ENCODE results near the gene LY86.

Gene LY86

GRCh38 chr6:6623553-6623952, 35.0 kb downstream of the LY86 start:
- no peak for DNase-seq (ENCODE audit: low spot score)

- DNase-seq (ENCODE audit: low spot score): no peak
Measured at GRCh38 chr6:6624269-6624990, 35.9 kb downstream of the LY86 start.

GRCh38 chr6:6626187-6626586, 37.7 kb downstream of the LY86 start:
- no peak for DNase-seq (ENCODE audit: low spot score)

- DNase-seq (ENCODE audit: low spot score): no peak
Measured at GRCh38 chr6:6629402-6629801, 40.9 kb downstream of the LY86 start.

GRCh38 chr6:6631053-6631452, 42.5 kb downstream of the LY86 start:
- DNase-seq (ENCODE audit: low spot score): no peak

- no peak for DNase-seq (ENCODE audit: low spot score)
Measured at GRCh38 chr6:6631534-6632276, 43.2 kb downstream of the LY86 start.

- no peak for DNase-seq (ENCODE audit: low spot score)
Measured at GRCh38 chr6:6633898-6634734, 45.6 kb downstream of the LY86 start.

- DNase-seq (ENCODE audit: low spot score): no peak
Measured at GRCh38 chr6:6634735-6635075, 46.2 kb downstream of the LY86 start.

GRCh38 chr6:6635291-6635690, 46.8 kb downstream of the LY86 start:
- DNase-seq (ENCODE audit: low spot score): no peak

GRCh38 chr6:6635869-6636268, 47.3 kb downstream of the LY86 start:
- no peak for DNase-seq (ENCODE audit: low spot score)

GRCh38 chr6:6639572-6639971, 51.1 kb downstream of the LY86 start:
- DNase-seq (ENCODE audit: low spot score): no peak

GRCh38 chr6:6640926-6641325, 52.4 kb downstream of the LY86 start:
- no peak for DNase-seq (ENCODE audit: low spot score)

GRCh38 chr6:6643398-6643797, 54.9 kb downstream of the LY86 start:
- no peak for DNase-seq (ENCODE audit: low spot score)

- no peak for DNase-seq (ENCODE audit: low spot score)
Measured at GRCh38 chr6:6645261-6645917, 56.9 kb downstream of the LY86 start.

GRCh38 chr6:6646384-6646783, 57.9 kb downstream of the LY86 start:
- DNase-seq (ENCODE audit: low spot score): no peak

GRCh38 chr6:6646859-6647258, 58.3 kb downstream of the LY86 start:
- DNase-seq (ENCODE audit: low spot score): no peak

GRCh38 chr6:6648692-6649343, 60.3 kb downstream of the LY86 start:
- no peak for DNase-seq (ENCODE audit: low spot score)

- no peak for DNase-seq (ENCODE audit: low spot score)
Measured at GRCh38 chr6:6649824-6650349, 61.4 kb downstream of the LY86 start.

- DNase-seq (ENCODE audit: low spot score): no peak
Measured at GRCh38 chr6:6650839-6651238, 62.3 kb downstream of the LY86 start.

GRCh38 chr6:6651335-6651734, 62.8 kb downstream of the LY86 start:
- DNase-seq (ENCODE audit: low spot score): no peak

GRCh38 chr6:6652932-6653331, 64.4 kb downstream of the LY86 start:
- DNase-seq (ENCODE audit: low spot score): no peak
